GM21447 (cell line): ENCODE results near the gene RPGRIP1L.

Experiments
- ATAC-seq: cut with Tn5 transposase; IDR thresholded peaks from one replicate; pipeline ENCODE4 v1.9.1; 2021; ENCODE audit not compliant: unreplicated experiment

RPGRIP1L gene

GRCh38 chr16:53664724-53665345 is 38.8 kb downstream of the RPGRIP1L start:
- ATAC-seq: no peak

- ATAC-seq: no peak
Observed at GRCh38 chr16:53662072-53662471, 41.6 kb downstream of the RPGRIP1L start.

GRCh38 chr16:53654946-53655345 is 48.7 kb downstream of the RPGRIP1L start:
- no peak for ATAC-seq

- ATAC-seq: no peak
Observed at GRCh38 chr16:53651357-53651756, 52.3 kb downstream of the RPGRIP1L start.

- no peak for ATAC-seq
Observed at GRCh38 chr16:53646506-53646905, 57.2 kb downstream of the RPGRIP1L start.

- ATAC-seq: no peak
Observed at GRCh38 chr16:53643474-53643873, 60.2 kb downstream of the RPGRIP1L start.

- no peak for ATAC-seq
Observed at GRCh38 chr16:53642094-53642493, 61.6 kb downstream of the RPGRIP1L start.

GRCh38 chr16:53636978-53637377 is 66.7 kb downstream of the RPGRIP1L start:
- no peak for ATAC-seq

- no peak for ATAC-seq
Observed at GRCh38 chr16:53632526-53632925, 71.1 kb downstream of the RPGRIP1L start.

GRCh38 chr16:53631236-53632025 is 72.2 kb downstream of the RPGRIP1L start:
- ATAC-seq: no peak

GRCh38 chr16:53629607-53630312 is 73.9 kb downstream of the RPGRIP1L start:
- no peak for ATAC-seq

- no peak for ATAC-seq
Observed at GRCh38 chr16:53629151-53629550, 74.5 kb downstream of the RPGRIP1L start.

- no peak for ATAC-seq
Observed at GRCh38 chr16:53626811-53627210, 76.8 kb downstream of the RPGRIP1L start.

- ATAC-seq: no peak
Observed at GRCh38 chr16:53626161-53626560, 77.5 kb downstream of the RPGRIP1L start.

- ATAC-seq: no peak
Observed at GRCh38 chr16:53625221-53625620, 78.4 kb downstream of the RPGRIP1L start.

GRCh38 chr16:53622315-53622714 is 81.3 kb downstream of the RPGRIP1L start:
- ATAC-seq: no peak

GRCh38 chr16:53620476-53620875 is 83.2 kb downstream of the RPGRIP1L start:
- no peak for ATAC-seq

GRCh38 chr16:53619235-53619634 is 84.4 kb downstream of the RPGRIP1L start:
- ATAC-seq: no peak

- no peak for ATAC-seq
Observed at GRCh38 chr16:53614346-53614745, 89.3 kb downstream of the RPGRIP1L start.

- ATAC-seq: no peak
Observed at GRCh38 chr16:53612003-53612402, 91.7 kb downstream of the RPGRIP1L start.

GRCh38 chr16:53611179-53611696 is 92.4 kb downstream of the RPGRIP1L start:
- no peak for ATAC-seq

GRCh38 chr16:53609536-53609935 is 94.1 kb downstream of the RPGRIP1L start:
- no peak for ATAC-seq
